CD4-positive, alpha-beta T cell (primary cell): ENCODE data around the gene UBXN2A. TPM values are rescaled to one million over a fixed set of nuclear protein-coding genes. Genes with fewer than 3 reads are reported as not detected.
A peak's percentile ranks its signal among the peaks of the same experiment; 100 is the strongest.

Experiments
- ATAC-seq: fragments of 200-7000 bp; cut with Tn5 transposase; one replicate; pipeline ENCODE4 v1.10.0; 2022; ENCODE audit warnings: mild to moderate bottlenecking; ENCODE audit not compliant: poor library complexity
- CTCF ChIA-PET: fragments of 350-600 bp; sonication (Branson Sonifier 250); formaldehyde crosslinking; loops from one replicate; lab custom pipeline; 2021; ENCODE audit warnings: antibody characterized with exemption, inconsistent platforms; lab: Charles Lee
- POLR2A ChIA-PET: fragments of 350-600 bp; sonication (Branson Sonifier 250); formaldehyde crosslinking; loops from one replicate; lab custom pipeline; 2021; ENCODE audit warnings: antibody characterized with exemption, inconsistent platforms; lab: Charles Lee
- DNase-seq, 14 experiments: peaks; one replicate each; pipeline ENCODE4 v3.0.0-alpha.2; 2013 to 2020; ENCODE audit warnings: mixed read lengths in 2 of 14
- H3K27ac ChIP-seq, 2 donors: one replicate each; pipeline versions ENCODE4 v1.5.1 to v1.7.0; 2013; ENCODE audit warnings: low read length in 2 of 2, low read depth in 1 of 2, mild to moderate bottlenecking in 1 of 2
- H3K27me3 ChIP-seq, 2 experiments: 1 replicate in 1 of 2; 2 replicates in 1 of 2; pipeline versions ENCODE4 v1.6.1 to v1.7.0; 2013; ENCODE audit warnings: low read length in 2 of 2, control low read depth in 1 of 2, mild to moderate bottlenecking in 1 of 2, moderate library complexity in 1 of 2; ENCODE audit not compliant: insufficient read depth in 2 of 2, control insufficient read depth in 1 of 2
- H3K36me3 ChIP-seq: one replicate; pipeline ENCODE4 v1.6.1; 2013; ENCODE audit warnings: low read length, control low read depth; ENCODE audit not compliant: insufficient read depth
- H3K4me1 ChIP-seq: one replicate; pipeline ENCODE4 v1.6.1; 2013; ENCODE audit warnings: low read length, control low read depth; ENCODE audit not compliant: insufficient read depth
- H3K4me3 ChIP-seq: one replicate; pipeline ENCODE4 v1.5.1; 2013; ENCODE audit warnings: mild to moderate bottlenecking, low read length, moderate library complexity
- H3K9me3 ChIP-seq, 2 experiments: 1 replicate in 1 of 2; 2 replicates in 1 of 2; pipeline versions ENCODE4 v1.6.1 to v1.7.0; 2013; ENCODE audit warnings: low read length in 2 of 2, mild to moderate bottlenecking in 2 of 2, control low read depth in 1 of 2, moderate library complexity in 1 of 2; ENCODE audit not compliant: control insufficient read depth in 1 of 2, insufficient read depth in 1 of 2
- H3K27ac Mint-ChIP-seq: one replicate; pipeline ENCODE4 v1.8.0; 2020; ENCODE audit warnings: mixed read lengths
- H3K27me3 Mint-ChIP-seq: one replicate; pipeline ENCODE4 v1.8.0; 2021; ENCODE audit warnings: mixed read lengths
- H3K36me3 Mint-ChIP-seq: one replicate; pipeline ENCODE4 v1.8.0; 2021; ENCODE audit warnings: low read depth, mixed read lengths
- H3K4me1 Mint-ChIP-seq: one replicate; pipeline ENCODE4 v1.8.0; 2021; ENCODE audit warnings: low read depth, mixed read lengths
- H3K4me3 Mint-ChIP-seq: one replicate; pipeline ENCODE4 v1.8.0; 2020; ENCODE audit warnings: mild to moderate bottlenecking, mixed read lengths
- H3K9me3 Mint-ChIP-seq: one replicate; pipeline ENCODE4 v1.8.0; 2020; ENCODE audit warnings: mixed read lengths
- CTCF ChIP-seq: fragments of 200-600 bp; IDR thresholded peaks from one replicate; pipeline ENCODE4 v1.8.0; 2022; ENCODE audit warnings: antibody characterized with exemption, mild to moderate bottlenecking
- intact Hi-C, 2 experiments: fragments of 100-400 bp; cut with DNase I in 1 of 2; cut with micrococcal nuclease in 1 of 2; formaldehyde crosslinking; loops; one replicate each; pipeline versions ENCODE4 v1.15.1 to v1.9.0; 2023 to 2025; cut with DNase I, micrococcal nuclease
- total RNA-seq, 174 experiments: library from RNA in 2 of 174; stranded (reverse) in 2 of 174; gene quantifications; one replicate each; pipeline ENCODE4 v1.2.3 and lab custom pipeline; 2021 to 2026

UBXN2A gene
- total RNA-seq, 2 experiments from 2014 or later, result 12.9 to 16.7 TPM

- Histone ChIP-seq H3K27ac (no peak overlapping the region), H3K4me3 (no peak overlapping the region), H3K4me1 (no peaks in the 10 kb centered on the region), H3K9me3 (no peaks in the 10 kb centered on the region), H3K27me3 (no peaks in the 10 kb centered on the region), H3K36me3 (peaks cover 12% of the 10 kb centered on the region)
- Mint-ChIP-seq H3K27ac (no peak overlapping the region), H3K36me3 (peaks cover 28% of the 10 kb centered on the region), H3K4me3 (no peak overlapping the region), H3K27me3 (no peaks in the 10 kb centered on the region), H3K9me3 (no peaks in the 10 kb centered on the region), H3K4me1 (no peaks in the 10 kb centered on the region)
- ATAC-seq (no peak), DNase-seq (no peak)
- no peak for TF ChIP-seq CTCF
- intact Hi-C loops, result no loop called here
- CTCF ChIA-PET, result no interaction called here
- POLR2A ChIA-PET, result no interaction called here
Measured at GRCh38 chr2:24020244-24020643, 80.0 kb downstream of the UBXN2A start.

GRCh38 chr2:24021122-24021998, 81.1 kb downstream of the UBXN2A start:
- H3K27ac ChIP-seq, result no peak overlapping the region
- H3K27me3 ChIP-seq, result no peaks in the 10 kb centered on the region
- H3K9me3 Mint-ChIP-seq, result no peaks in the 10 kb centered on the region
- no peaks in the 10 kb centered on the region for H3K9me3 ChIP-seq
- no peaks in the 10 kb centered on the region for H3K4me1 ChIP-seq
- peaks cover 12% of the 10 kb centered on the region for H3K36me3 ChIP-seq
- H3K4me1 Mint-ChIP-seq, result no peaks in the 10 kb centered on the region
- H3K27me3 Mint-ChIP-seq, result no peaks in the 10 kb centered on the region
- intact Hi-C loops, result no loop called here
- POLR2A ChIA-PET, result no interaction called here
- no peak overlapping the region for H3K27ac Mint-ChIP-seq
- no peak for TF ChIP-seq CTCF
- ATAC-seq (peak; percentile 56), DNase-seq (peak in 5 of 14 experiments; percentile 3 to 35 (median 14))
- no peak overlapping the region for H3K4me3 ChIP-seq
- CTCF ChIA-PET, result no interaction called here
- H3K4me3 Mint-ChIP-seq, result no peak overlapping the region
- H3K36me3 Mint-ChIP-seq, result peaks cover 38% of the 10 kb centered on the region

GRCh38 chr2:24022324-24022974, 82.2 kb downstream of the UBXN2A start:
- no peak overlapping the region for H3K27ac ChIP-seq
- no peak overlapping the region for H3K4me3 Mint-ChIP-seq
- peaks cover 46% of the 10 kb centered on the region for H3K36me3 Mint-ChIP-seq
- H3K4me1 ChIP-seq, result no peaks in the 10 kb centered on the region
- H3K27ac Mint-ChIP-seq, result no peak overlapping the region
- CTCF ChIA-PET, result no interaction called here
- ATAC-seq, result no peak
- no peaks in the 10 kb centered on the region for H3K9me3 Mint-ChIP-seq
- TF ChIP-seq CTCF, result no peak
- no peak for DNase-seq
- H3K27me3 ChIP-seq, result no peaks in the 10 kb centered on the region
- no peak overlapping the region for H3K4me3 ChIP-seq
- no peaks in the 10 kb centered on the region for H3K9me3 ChIP-seq
- H3K27me3 Mint-ChIP-seq, result no peaks in the 10 kb centered on the region
- peaks cover 16% of the 10 kb centered on the region for H3K36me3 ChIP-seq
- intact Hi-C loops, result no loop called here
- POLR2A ChIA-PET, result no interaction called here
- no peaks in the 10 kb centered on the region for H3K4me1 Mint-ChIP-seq
